HG03103 (cell line): ENCODE measurements around the gene ANXA6.
A peak's percentile ranks its signal among the peaks of the same experiment; 100 is the strongest.

Source experiments
- ATAC-seq: cut with Tn5 transposase; IDR thresholded peaks from one replicate; pipeline ENCODE4 v1.9.1; 2021; ENCODE audit warnings: low read depth; ENCODE audit not compliant: unreplicated experiment

The ANXA6 gene

GRCh38 chr5:151154931-151155774 is 2.4 kb downstream of the ANXA6 start:
- ATAC-seq = no peak

GRCh38 chr5:151153766-151154272 is 3.8 kb downstream of the ANXA6 start:
- no peak for ATAC-seq

GRCh38 chr5:151153300-151153699 is 4.3 kb downstream of the ANXA6 start:
- ATAC-seq = no peak

- ATAC-seq = peak; percentile 30
Measured at GRCh38 chr5:151151793-151152192, 5.8 kb downstream of the ANXA6 start.

GRCh38 chr5:151151263-151151660 is 6.3 kb downstream of the ANXA6 start:
- ATAC-seq = no peak

- ATAC-seq = peak; percentile 56
Measured at GRCh38 chr5:151150471-151151262, 6.9 kb downstream of the ANXA6 start.

- ATAC-seq = no peak
Measured at GRCh38 chr5:151148583-151148982, 9.0 kb downstream of the ANXA6 start.

- no peak for ATAC-seq
Measured at GRCh38 chr5:151147033-151147432, 10.5 kb downstream of the ANXA6 start.

GRCh38 chr5:151146061-151146460 is 11.5 kb downstream of the ANXA6 start:
- no peak for ATAC-seq

- no peak for ATAC-seq
Measured at GRCh38 chr5:151144922-151145321, 12.7 kb downstream of the ANXA6 start.

- no peak for ATAC-seq
Measured at GRCh38 chr5:151144275-151144674, 13.3 kb downstream of the ANXA6 start.

GRCh38 chr5:151143645-151144044 is 13.9 kb downstream of the ANXA6 start:
- ATAC-seq = no peak

GRCh38 chr5:151142933-151143332 is 14.6 kb downstream of the ANXA6 start:
- no peak for ATAC-seq

GRCh38 chr5:151141535-151141934 is 16.0 kb downstream of the ANXA6 start:
- ATAC-seq = peak; percentile 90

GRCh38 chr5:151140686-151141459 is 16.7 kb downstream of the ANXA6 start:
- no peak for ATAC-seq

GRCh38 chr5:151139646-151140045 is 17.9 kb downstream of the ANXA6 start:
- no peak for ATAC-seq

- no peak for ATAC-seq
Measured at GRCh38 chr5:151139015-151139414, 18.6 kb downstream of the ANXA6 start.

- no peak for ATAC-seq
Measured at GRCh38 chr5:151138114-151138513, 19.5 kb downstream of the ANXA6 start.

- no peak for ATAC-seq
Measured at GRCh38 chr5:151137067-151137825, 20.3 kb downstream of the ANXA6 start.

GRCh38 chr5:151134228-151134627 is 23.4 kb downstream of the ANXA6 start:
- no peak for ATAC-seq
